T-helper 17 cell (primary cell): ENCODE results near the gene TEX26. TPM values are rescaled to one million over a fixed set of nuclear protein-coding genes. Genes with fewer than 3 reads are reported as not detected.

Experiments
- ATAC-seq: fragments of 150-1000 bp; cut with Tn5 transposase; 2 replicates; pipeline ENCODE4 v1.10.0; 2021; ENCODE audit warnings: mild to moderate bottlenecking, moderate library complexity
- DNase-seq, 3 donors: peaks; one replicate each; pipeline versions ENCODE4 v3.0.0 to v3.0.0-alpha.2; 2020 to 2021
- H3K9me3 ChIP-seq: one replicate; pipeline ENCODE4 v1.7.0; 2013; ENCODE audit warnings: low read length, mild to moderate bottlenecking; ENCODE audit not compliant: control insufficient read depth, poor library complexity, severe bottlenecking
- H3K27ac Mint-ChIP-seq: one replicate; pipeline ENCODE4 v1.8.0; 2022; ENCODE audit warnings: mild to moderate bottlenecking, moderate library complexity, mixed read lengths
- H3K27me3 Mint-ChIP-seq: one replicate; pipeline ENCODE4 v1.8.0; 2022; ENCODE audit warnings: mixed read lengths
- H3K36me3 Mint-ChIP-seq: one replicate; pipeline ENCODE4 v1.8.0; 2022; ENCODE audit warnings: low read depth, mixed read lengths
- H3K4me1 Mint-ChIP-seq: one replicate; pipeline ENCODE4 v1.8.0; 2022; ENCODE audit warnings: mild to moderate bottlenecking, mixed read lengths
- H3K4me3 Mint-ChIP-seq: one replicate; pipeline ENCODE4 v1.8.0; 2022; ENCODE audit warnings: mild to moderate bottlenecking, moderate library complexity, mixed read lengths
- total RNA-seq, 4 donors: library from RNA in 2 of 4; stranded (reverse) in 2 of 4; gene quantifications; one replicate each; pipeline ENCODE4 v1.2.3 and lab custom pipeline; 2022 to 2026

TEX26 gene
- total RNA-seq, 2 donors from 2014 or later: not detected

GRCh38 chr13:30997697-30998096 is 65.2 kb downstream of the TEX26 start:
- no peak for ATAC-seq
- DNase-seq: no peak

GRCh38 chr13:30998136-30999088 is 66.0 kb downstream of the TEX26 start:
- no peak overlapping the region for H3K4me3 Mint-ChIP-seq
- H3K36me3 Mint-ChIP-seq: peaks cover 6% of the 10 kb centered on the region
- no peak for DNase-seq
- H3K9me3 ChIP-seq: no peaks in the 10 kb centered on the region
- no peak overlapping the region for H3K27ac Mint-ChIP-seq
- H3K27me3 Mint-ChIP-seq: peaks cover 30% of the 10 kb centered on the region
- no peak for ATAC-seq
- no peaks in the 10 kb centered on the region for H3K4me1 Mint-ChIP-seq

More at GRCh38 chr13:30997697-30998096, 65.2 kb downstream of the TEX26 start:
- H3K27me3 Mint-ChIP-seq: peaks cover 32% of the 10 kb centered on the region
- H3K4me3 Mint-ChIP-seq: no peak overlapping the region
- peaks cover 7% of the 10 kb centered on the region for H3K36me3 Mint-ChIP-seq
- H3K9me3 ChIP-seq: no peaks in the 10 kb centered on the region
- H3K4me1 Mint-ChIP-seq: no peaks in the 10 kb centered on the region
- H3K27ac Mint-ChIP-seq: no peak overlapping the region

GRCh38 chr13:31000889-31001288 is 68.4 kb downstream of the TEX26 start:
- H3K36me3 Mint-ChIP-seq: peaks cover 6% of the 10 kb centered on the region
- H3K4me3 Mint-ChIP-seq: no peak overlapping the region
- no peak for DNase-seq
- ATAC-seq: no peak
- no peaks in the 10 kb centered on the region for H3K9me3 ChIP-seq
- H3K4me1 Mint-ChIP-seq: no peaks in the 10 kb centered on the region
- H3K27me3 Mint-ChIP-seq: peaks cover 38% of the 10 kb centered on the region
- H3K27ac Mint-ChIP-seq: peak overlapping the region; percentile 2

- no peak for ATAC-seq
- H3K27me3 Mint-ChIP-seq: peaks cover 42% of the 10 kb centered on the region
- no peaks in the 10 kb centered on the region for H3K4me1 Mint-ChIP-seq
- H3K9me3 ChIP-seq: no peaks in the 10 kb centered on the region
- no peak overlapping the region for H3K27ac Mint-ChIP-seq
- H3K36me3 Mint-ChIP-seq: peaks cover 6% of the 10 kb centered on the region
- H3K4me3 Mint-ChIP-seq: no peak overlapping the region
- no peak for DNase-seq
These were observed 69.2 kb downstream of the TEX26 start for GRCh38 chr13:31001647-31002046.

GRCh38 chr13:31005066-31005465 is 72.6 kb downstream of the TEX26 start:
- DNase-seq: no peak
- peaks cover 55% of the 10 kb centered on the region for H3K27me3 Mint-ChIP-seq

GRCh38 chr13:31007417-31007816 is 75.0 kb downstream of the TEX26 start:
- no peak overlapping the region for H3K4me3 Mint-ChIP-seq
- no peaks in the 10 kb centered on the region for H3K9me3 ChIP-seq
- H3K27ac Mint-ChIP-seq: no peak overlapping the region
- DNase-seq: no peak
- no peak for ATAC-seq
- H3K36me3 Mint-ChIP-seq: no peaks in the 10 kb centered on the region
- H3K27me3 Mint-ChIP-seq: peaks cover 58% of the 10 kb centered on the region
- H3K4me1 Mint-ChIP-seq: peaks cover 3% of the 10 kb centered on the region

More at GRCh38 chr13:31005066-31005465, 72.6 kb downstream of the TEX26 start:
- H3K9me3 ChIP-seq: no peaks in the 10 kb centered on the region
- Mint-ChIP-seq H3K36me3 (peaks cover 6% of the 10 kb centered on the region), H3K27ac (no peak overlapping the region), H3K4me1 (no peaks in the 10 kb centered on the region), H3K4me3 (no peak overlapping the region)
- no peak for ATAC-seq

GRCh38 chr13:31008400-31009115 is 76.1 kb downstream of the TEX26 start:
- no peak for ATAC-seq
- peaks cover 3% of the 10 kb centered on the region for H3K4me1 Mint-ChIP-seq

GRCh38 chr13:31009166-31009565 is 76.7 kb downstream of the TEX26 start:
- Mint-ChIP-seq H3K4me3 (no peak overlapping the region), H3K36me3 (no peaks in the 10 kb centered on the region), H3K27me3 (peaks cover 58% of the 10 kb centered on the region), H3K4me1 (peaks cover 3% of the 10 kb centered on the region), H3K27ac (no peak overlapping the region)
- no peaks in the 10 kb centered on the region for H3K9me3 ChIP-seq
- DNase-seq: no peak
- ATAC-seq: no peak

More at GRCh38 chr13:31008400-31009115, 76.1 kb downstream of the TEX26 start:
- H3K27ac Mint-ChIP-seq: no peak overlapping the region
- no peak overlapping the region for H3K4me3 Mint-ChIP-seq
- H3K27me3 Mint-ChIP-seq: peaks cover 52% of the 10 kb centered on the region
- H3K36me3 Mint-ChIP-seq: no peaks in the 10 kb centered on the region
- DNase-seq: no peak
- H3K9me3 ChIP-seq: no peaks in the 10 kb centered on the region

- DNase-seq: no peak
- Mint-ChIP-seq H3K4me1 (peaks cover 3% of the 10 kb centered on the region), H3K27me3 (peaks cover 67% of the 10 kb centered on the region), H3K4me3 (no peak overlapping the region), H3K36me3 (no peaks in the 10 kb centered on the region), H3K27ac (no peak overlapping the region)
- no peaks in the 10 kb centered on the region for H3K9me3 ChIP-seq
- no peak for ATAC-seq
These were observed 77.8 kb downstream of the TEX26 start for GRCh38 chr13:31010296-31010695.

GRCh38 chr13:31011193-31011860 is 78.9 kb downstream of the TEX26 start:
- Mint-ChIP-seq H3K27me3 (peaks cover 58% of the 10 kb centered on the region), H3K27ac (no peak overlapping the region), H3K4me1 (peaks cover 3% of the 10 kb centered on the region), H3K4me3 (no peak overlapping the region), H3K36me3 (no peaks in the 10 kb centered on the region)
- no peaks in the 10 kb centered on the region for H3K9me3 ChIP-seq
- ATAC-seq (no peak), DNase-seq (no peak)

GRCh38 chr13:31011901-31012654 is 79.6 kb downstream of the TEX26 start:
- no peak overlapping the region for H3K27ac Mint-ChIP-seq
- no peak for ATAC-seq
- peaks cover 58% of the 10 kb centered on the region for H3K27me3 Mint-ChIP-seq

GRCh38 chr13:31012655-31013024 is 80.2 kb downstream of the TEX26 start:
- DNase-seq (no peak), ATAC-seq (no peak)
- peaks cover 3% of the 10 kb centered on the region for H3K4me1 Mint-ChIP-seq
- H3K4me3 Mint-ChIP-seq: no peak overlapping the region
- no peaks in the 10 kb centered on the region for H3K9me3 ChIP-seq
- no peak overlapping the region for H3K27ac Mint-ChIP-seq
- H3K36me3 Mint-ChIP-seq: no peaks in the 10 kb centered on the region
- peaks cover 52% of the 10 kb centered on the region for H3K27me3 Mint-ChIP-seq

More at GRCh38 chr13:31011901-31012654, 79.6 kb downstream of the TEX26 start:
- DNase-seq: no peak
- no peaks in the 10 kb centered on the region for H3K36me3 Mint-ChIP-seq
- no peaks in the 10 kb centered on the region for H3K9me3 ChIP-seq
- peaks cover 3% of the 10 kb centered on the region for H3K4me1 Mint-ChIP-seq
- no peak overlapping the region for H3K4me3 Mint-ChIP-seq
